Testis (tissue), 2 donors: ENCODE results near the gene KCNK5.

Experiments used
- POLR2A ChIP-seq: fragments of 450-650 bp; IDR thresholded peaks from one replicate; pipeline ENCODE4 v1.6.1; 2017; ENCODE audit warnings: antibody characterized with exemption, mild to moderate bottlenecking, moderate library complexity
- TF ChIP-seq, protein P1 (sequence below), 3 experiments: fragments of 450-650 bp in 2 of 3; fragments of 200-600 bp in 1 of 3; sonication (generic) in 1 of 3; IDR thresholded peaks; one replicate each; pipeline ENCODE4 v1.5.1; 2016 to 2019; ENCODE audit warnings: antibody characterized with exemption in 3 of 3, mild to moderate bottlenecking in 2 of 3, moderate library complexity in 1 of 3

DNA sequence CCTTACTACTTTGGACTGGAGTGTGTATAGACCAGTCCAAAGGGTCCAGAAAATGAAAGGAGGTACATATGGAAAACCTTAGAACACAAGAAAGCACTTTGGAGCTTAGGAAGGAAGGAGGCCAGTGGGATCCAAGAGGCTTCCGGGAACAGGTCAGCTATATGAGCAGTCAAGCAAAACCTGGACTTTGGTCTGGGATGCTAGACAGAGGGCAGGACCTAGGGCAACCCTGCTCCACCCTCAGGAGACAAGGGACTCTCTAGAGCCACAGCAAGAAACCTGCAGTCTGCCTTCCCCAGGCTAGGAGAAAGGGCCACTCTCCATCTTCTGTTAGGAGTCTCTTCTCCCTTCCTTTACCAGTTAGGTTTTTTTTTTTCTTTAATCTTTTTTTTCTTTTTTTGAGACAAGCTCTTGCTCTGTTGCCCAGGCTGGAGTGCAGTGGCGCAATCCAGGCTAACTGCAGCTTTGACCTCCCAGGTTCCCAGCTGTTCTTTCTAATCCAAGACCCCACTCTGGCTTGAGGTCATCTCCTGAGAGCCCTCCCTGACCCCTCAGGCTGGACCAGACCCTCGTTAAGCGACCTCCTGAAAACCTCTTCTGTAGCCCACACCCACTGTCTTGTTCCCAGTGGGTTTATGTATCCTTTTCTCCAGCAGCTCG is 4.6 kb downstream of the KCNK5 start:
- TF ChIP-seq, protein P1, sequence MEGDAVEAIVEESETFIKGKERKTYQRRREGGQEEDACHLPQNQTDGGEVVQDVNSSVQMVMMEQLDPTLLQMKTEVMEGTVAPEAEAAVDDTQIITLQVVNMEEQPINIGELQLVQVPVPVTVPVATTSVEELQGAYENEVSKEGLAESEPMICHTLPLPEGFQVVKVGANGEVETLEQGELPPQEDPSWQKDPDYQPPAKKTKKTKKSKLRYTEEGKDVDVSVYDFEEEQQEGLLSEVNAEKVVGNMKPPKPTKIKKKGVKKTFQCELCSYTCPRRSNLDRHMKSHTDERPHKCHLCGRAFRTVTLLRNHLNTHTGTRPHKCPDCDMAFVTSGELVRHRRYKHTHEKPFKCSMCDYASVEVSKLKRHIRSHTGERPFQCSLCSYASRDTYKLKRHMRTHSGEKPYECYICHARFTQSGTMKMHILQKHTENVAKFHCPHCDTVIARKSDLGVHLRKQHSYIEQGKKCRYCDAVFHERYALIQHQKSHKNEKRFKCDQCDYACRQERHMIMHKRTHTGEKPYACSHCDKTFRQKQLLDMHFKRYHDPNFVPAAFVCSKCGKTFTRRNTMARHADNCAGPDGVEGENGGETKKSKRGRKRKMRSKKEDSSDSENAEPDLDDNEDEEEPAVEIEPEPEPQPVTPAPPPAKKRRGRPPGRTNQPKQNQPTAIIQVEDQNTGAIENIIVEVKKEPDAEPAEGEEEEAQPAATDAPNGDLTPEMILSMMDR (IDR thresholded peaks at IDR 0.05) = no peak
- no peak for TF ChIP-seq POLR2A
